Muscle layer of duodenum (tissue), 2 donors: ENCODE results near the gene SYTL4.
"Not testable (repeated sequence)": the region's sequence is repeated elsewhere in the genome, so short reads cannot be mapped to it uniquely, and the experiment has no call there.

Experiments
- H3K27ac ChIP-seq: one replicate; pipeline ENCODE4 v1.7.0; 2013; ENCODE audit warnings: mild to moderate bottlenecking, low read length
- H3K27me3 ChIP-seq: one replicate; pipeline ENCODE4 v1.7.0; 2013; ENCODE audit warnings: low read depth, mild to moderate bottlenecking, control low read depth, low read length
- H3K36me3 ChIP-seq, 2 donors: one replicate each; pipeline ENCODE4 v1.7.0; 2013; ENCODE audit warnings: low read length in 2 of 2, control low read depth in 1 of 2, mild to moderate bottlenecking in 1 of 2; ENCODE audit not compliant: insufficient read depth in 2 of 2, control insufficient read depth in 1 of 2
- H3K4me1 ChIP-seq, 2 donors: one replicate each; pipeline ENCODE4 v1.7.0; 2013; ENCODE audit warnings: low read length in 2 of 2, mild to moderate bottlenecking in 2 of 2, control low read depth in 1 of 2, moderate library complexity in 1 of 2; ENCODE audit not compliant: insufficient read depth in 2 of 2, control insufficient read depth in 1 of 2
- H3K4me3 ChIP-seq, 2 donors: one replicate each; pipeline ENCODE4 v1.7.0; 2013; ENCODE audit warnings: low read length in 2 of 2, low read depth in 1 of 2, mild to moderate bottlenecking in 1 of 2
- H3K9me3 ChIP-seq, 2 donors: one replicate each; pipeline ENCODE4 v1.7.0; 2013; ENCODE audit warnings: low read length in 2 of 2, control low read depth in 1 of 2, mild to moderate bottlenecking in 1 of 2; ENCODE audit not compliant: control insufficient read depth in 1 of 2
- donor health status: healthy.

SYTL4 gene

DNA sequence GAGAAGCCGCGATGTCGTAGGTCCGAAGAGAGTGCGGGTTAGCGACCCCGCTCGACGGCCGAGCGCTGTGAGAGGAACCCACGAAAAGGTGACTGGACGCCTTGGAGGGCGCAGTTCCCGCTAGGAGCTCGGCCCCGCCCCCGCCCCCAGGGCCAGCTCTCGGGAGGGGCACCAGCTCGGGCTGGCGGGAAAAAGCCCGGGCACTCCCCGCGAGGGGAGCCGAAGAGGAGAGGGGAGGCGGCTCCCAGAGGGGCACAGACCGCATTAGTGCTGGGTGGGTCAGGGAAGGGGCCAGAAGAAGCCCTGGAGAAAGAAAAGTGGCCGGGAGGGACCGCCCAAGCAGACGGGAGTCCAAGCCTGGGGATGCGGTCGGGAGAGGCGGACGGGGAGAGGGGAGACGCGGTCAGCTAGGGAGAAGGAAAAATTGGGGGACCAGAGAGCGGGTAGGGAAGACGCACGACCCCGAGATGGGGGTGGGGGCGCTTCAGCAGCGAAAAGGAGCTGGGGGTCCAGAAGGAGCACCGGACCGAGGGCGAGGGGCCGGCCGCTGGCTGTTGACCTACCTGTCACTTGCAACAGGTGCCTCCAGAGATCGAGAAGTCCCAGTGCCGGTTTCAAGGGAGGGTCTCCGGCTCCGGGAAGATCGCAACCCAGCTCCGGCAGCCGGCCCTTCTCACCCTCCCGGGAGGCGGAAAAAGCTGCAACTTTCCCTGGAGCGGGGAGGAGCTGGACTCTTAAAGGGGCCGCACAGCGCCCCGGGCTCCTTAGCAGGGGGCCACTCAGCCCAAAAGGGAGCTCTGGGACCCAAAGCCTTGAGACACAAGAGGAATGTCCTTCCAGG is at the start of gene SYTL4:
Gene SYTL4, minus strand, starts transcription at position 681 of the 841 bp plus-strand sequence. CDS start 30,084 bp downstream, outside the sequence.
- Histone ChIP-seq H3K27ac (no peak within 1 kb of the TSS), H3K27me3 (no peaks in the 10 kb centered on the region), H3K36me3 (no peaks in the 10 kb centered on the region), H3K4me1 (peaks cover 0 to 3% of the 10 kb centered on the region in 2 donors), H3K4me3 (peak within 1 kb of the TSS; percentile 63 to 77), H3K9me3 (no peaks in the 10 kb centered on the region)

DNA sequence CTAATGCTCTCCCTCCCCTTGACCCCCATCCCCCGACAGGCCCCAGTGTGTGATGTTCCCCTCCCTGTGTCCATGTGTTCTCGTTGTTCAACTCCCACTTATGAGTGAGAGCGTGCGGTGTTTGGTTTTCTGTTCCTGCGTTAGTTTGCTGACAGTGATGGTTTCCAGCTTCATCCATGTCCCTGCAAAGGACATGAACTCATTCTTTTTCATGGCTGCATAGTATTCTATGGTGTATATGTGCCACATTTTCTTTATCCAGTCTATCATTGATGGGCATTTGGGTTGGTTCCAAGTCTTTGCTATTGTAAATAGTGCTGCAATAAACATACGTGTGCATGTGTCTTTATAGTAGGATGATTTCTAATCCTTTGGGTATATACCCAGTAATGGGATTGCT is 37.5 kb upstream of the SYTL4 start:
- not testable (repeated sequence) for H3K27ac ChIP-seq, H3K36me3 ChIP-seq, H3K9me3 ChIP-seq, H3K27me3 ChIP-seq, H3K4me1 ChIP-seq, H3K4me3 ChIP-seq

DNA sequence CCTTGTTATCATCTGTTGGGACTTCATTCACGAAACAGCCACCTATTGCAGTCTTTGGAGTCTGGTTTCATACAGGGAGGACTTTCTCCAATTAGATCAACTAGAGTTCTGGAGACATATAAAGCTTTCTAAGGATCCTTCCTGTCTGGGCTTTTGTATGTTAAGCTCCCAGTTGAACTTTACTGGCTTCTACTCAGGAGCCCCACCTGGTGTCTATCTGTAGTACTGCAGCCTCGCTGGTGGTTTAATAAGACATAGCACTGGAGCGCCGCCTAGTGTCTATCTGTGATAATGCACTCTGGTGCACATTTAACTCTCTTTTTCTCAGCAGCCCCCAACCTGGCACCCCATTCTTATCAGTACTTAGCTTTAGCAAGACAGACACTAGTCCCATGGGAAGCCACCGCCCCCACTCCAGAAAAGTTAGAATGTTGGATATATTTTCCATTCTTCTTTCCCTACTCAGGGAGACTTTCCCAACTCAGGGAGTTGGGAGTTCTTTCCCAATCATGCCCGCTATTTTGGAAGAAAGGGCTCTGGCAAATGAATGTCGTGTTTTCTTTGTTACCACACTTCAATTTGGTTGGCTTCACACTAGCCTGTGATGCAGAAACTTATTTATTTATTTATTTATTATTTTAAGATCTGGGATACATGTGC is 36.9 kb upstream of the SYTL4 start:
- Histone ChIP-seq H3K27ac (no peak overlapping the region), H3K36me3 (no peaks in the 10 kb centered on the region), H3K9me3 (no peaks in the 10 kb centered on the region), H3K27me3 (no peaks in the 10 kb centered on the region), H3K4me3 (no peak overlapping the region), H3K4me1 (no peaks in the 10 kb centered on the region)

DNA sequence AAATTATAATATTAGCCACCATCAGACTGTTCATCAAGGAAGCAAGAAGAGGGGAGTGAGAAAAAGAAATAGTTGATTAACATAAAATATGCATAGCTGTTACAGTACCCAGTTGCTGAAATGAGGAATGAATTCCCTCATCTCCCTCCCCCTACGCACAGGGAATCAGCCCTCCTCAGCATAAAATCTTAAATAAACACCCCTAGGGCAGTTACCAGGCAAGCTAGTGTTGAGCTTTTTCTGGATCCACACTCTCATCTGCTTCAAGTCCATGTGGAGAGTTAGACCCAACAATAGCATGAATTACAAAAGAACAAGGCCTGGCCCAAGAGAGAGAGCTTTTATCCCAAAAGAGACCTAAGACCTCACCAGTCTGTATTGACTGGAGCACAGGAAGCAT is 19.0 kb upstream of the SYTL4 start:
- H3K27me3 ChIP-seq = no peaks in the 10 kb centered on the region
- peaks cover 0 to 4% of the 10 kb centered on the region in 2 donors for H3K4me1 ChIP-seq
- no peak overlapping the region for H3K27ac ChIP-seq
- no peak overlapping the region for H3K4me3 ChIP-seq
- H3K9me3 ChIP-seq = no peaks in the 10 kb centered on the region
- H3K36me3 ChIP-seq = no peaks in the 10 kb centered on the region

DNA sequence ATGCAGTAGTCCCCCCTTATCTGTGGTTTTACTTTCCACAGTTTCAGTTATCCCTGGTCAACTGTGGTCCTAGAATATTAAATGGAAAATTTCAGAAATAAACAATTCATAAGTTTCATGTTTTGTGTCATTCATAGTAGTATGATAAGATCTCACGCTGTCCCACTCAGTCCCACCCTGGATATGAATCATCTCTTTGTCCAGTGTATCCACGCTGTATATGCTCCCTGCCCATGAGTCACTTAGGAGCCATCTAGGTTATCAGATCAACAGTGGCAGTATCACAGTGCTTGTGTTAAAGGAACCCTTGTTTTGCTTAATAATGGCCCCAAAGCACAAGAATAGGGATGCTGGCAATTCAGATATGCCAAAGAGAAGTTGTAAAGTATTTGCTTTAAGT is 16.2 kb upstream of the SYTL4 start:
- no peak overlapping the region for H3K4me3 ChIP-seq
- no peaks in the 10 kb centered on the region for H3K27me3 ChIP-seq
- no peak overlapping the region for H3K27ac ChIP-seq
- peaks cover 0 to 4% of the 10 kb centered on the region in 2 donors for H3K4me1 ChIP-seq
- H3K36me3 ChIP-seq = no peaks in the 10 kb centered on the region
- H3K9me3 ChIP-seq = no peaks in the 10 kb centered on the region

DNA sequence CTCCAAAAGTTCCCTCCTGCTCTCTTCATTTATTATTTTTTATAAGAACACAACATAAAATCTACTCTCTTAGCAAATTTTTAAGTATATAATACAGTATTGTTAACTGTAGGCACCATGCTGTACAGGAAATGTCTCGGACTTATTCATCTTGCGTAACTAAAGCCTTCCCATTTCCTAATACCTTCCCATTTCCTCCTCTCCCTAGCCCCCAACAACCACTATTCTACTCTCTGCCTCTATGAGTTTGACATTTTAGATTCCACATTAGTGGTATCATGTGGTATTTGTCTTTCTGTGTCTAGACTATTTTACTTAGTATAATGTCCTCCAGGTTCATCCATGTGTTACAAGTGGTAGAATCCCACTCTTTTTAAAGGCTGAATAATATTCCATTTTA is 15.8 kb upstream of the SYTL4 start:
- Histone ChIP-seq H3K9me3 (no peaks in the 10 kb centered on the region), H3K27me3 (no peaks in the 10 kb centered on the region), H3K4me3 (no peak overlapping the region), H3K27ac (no peak overlapping the region), H3K36me3 (no peaks in the 10 kb centered on the region), H3K4me1 (peaks cover 0 to 4% of the 10 kb centered on the region in 2 donors)

DNA sequence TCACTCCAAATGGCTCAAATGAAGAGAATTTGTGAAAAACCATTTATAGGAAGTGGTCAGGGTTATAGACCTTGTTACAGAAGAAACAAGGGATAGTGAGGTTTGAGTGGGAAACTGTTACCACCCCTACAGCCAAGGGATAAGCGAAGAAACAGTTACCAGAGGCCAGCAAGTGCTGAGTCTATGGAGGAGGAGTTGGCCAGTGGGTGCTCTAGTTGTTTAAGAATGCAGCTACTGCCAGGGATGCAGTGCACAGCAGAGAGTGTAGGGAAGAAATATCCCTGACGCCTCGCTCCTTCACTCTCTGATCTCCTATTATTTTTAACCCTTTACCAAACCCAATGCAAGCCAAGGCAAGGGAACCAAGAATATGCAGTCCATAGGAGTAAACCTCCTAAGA is 15.2 kb upstream of the SYTL4 start:
- no peaks in the 10 kb centered on the region for H3K9me3 ChIP-seq
- peaks cover 0 to 4% of the 10 kb centered on the region in 2 donors for H3K4me1 ChIP-seq
- H3K36me3 ChIP-seq = no peaks in the 10 kb centered on the region
- no peaks in the 10 kb centered on the region for H3K27me3 ChIP-seq
- H3K4me3 ChIP-seq = no peak overlapping the region
- H3K27ac ChIP-seq = no peak overlapping the region

DNA sequence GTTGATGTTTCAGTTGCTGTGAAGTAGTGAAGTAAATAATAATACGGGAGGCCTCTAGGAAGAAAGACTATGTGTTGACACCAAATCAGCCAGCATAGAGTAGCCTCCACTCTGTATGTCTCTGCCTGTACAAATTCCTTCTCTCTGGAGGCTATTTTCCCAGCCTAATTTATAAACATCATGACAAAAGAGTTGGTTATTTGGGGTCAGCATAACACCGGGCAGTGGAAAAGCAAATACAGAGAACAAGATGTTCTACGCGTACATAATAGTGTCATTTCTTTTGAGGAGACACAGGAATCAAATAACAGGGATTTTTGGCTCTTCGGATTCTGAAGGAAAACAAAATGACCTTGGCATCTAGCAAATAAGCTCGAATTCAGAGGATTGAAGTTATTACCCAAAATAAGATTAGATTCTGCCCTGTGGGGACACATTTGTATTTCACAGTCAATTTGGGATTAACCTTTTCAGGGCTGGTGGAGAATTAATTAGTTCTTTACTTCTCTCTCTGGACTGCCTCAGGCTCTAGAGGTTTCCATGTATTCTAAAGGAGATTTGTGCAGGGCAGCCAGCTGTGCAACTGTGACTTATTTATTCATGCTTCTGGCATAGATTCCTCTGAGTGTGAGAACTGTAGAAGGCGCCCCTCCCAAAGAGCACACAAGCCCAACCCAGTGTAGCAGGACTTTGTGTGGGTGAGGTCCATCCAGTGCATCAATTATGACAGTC is 14.1 kb upstream of the SYTL4 start:
- H3K4me3 ChIP-seq = no peak overlapping the region
- no peak overlapping the region for H3K27ac ChIP-seq
- H3K4me1 ChIP-seq = peaks cover 0 to 4% of the 10 kb centered on the region in 2 donors
- H3K27me3 ChIP-seq = no peaks in the 10 kb centered on the region
- H3K36me3 ChIP-seq = no peaks in the 10 kb centered on the region
- H3K9me3 ChIP-seq = no peaks in the 10 kb centered on the region

DNA sequence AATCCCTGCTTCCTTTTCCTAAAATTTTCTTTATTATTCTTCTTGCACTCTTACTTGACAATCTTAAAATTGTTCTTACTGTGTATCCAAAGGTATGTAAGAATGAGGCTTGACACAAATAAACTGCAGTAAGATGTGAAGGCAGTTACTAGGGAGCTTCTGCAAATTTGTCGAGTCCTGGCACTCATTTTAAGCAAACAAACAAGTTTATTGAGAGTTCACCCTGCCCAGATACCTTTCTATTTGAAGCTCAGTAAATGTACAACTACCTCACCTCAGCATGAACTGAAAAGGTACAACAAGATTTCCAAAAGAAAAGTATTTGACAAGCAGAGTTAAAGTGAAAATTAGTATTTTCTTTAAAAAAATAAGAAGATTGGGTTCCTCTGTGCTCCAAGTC is 13.3 kb upstream of the SYTL4 start:
- Histone ChIP-seq H3K36me3 (no peaks in the 10 kb centered on the region), H3K4me1 (peaks cover 0 to 4% of the 10 kb centered on the region in 2 donors), H3K27ac (no peak overlapping the region), H3K27me3 (no peaks in the 10 kb centered on the region), H3K4me3 (no peak overlapping the region), H3K9me3 (no peaks in the 10 kb centered on the region)

DNA sequence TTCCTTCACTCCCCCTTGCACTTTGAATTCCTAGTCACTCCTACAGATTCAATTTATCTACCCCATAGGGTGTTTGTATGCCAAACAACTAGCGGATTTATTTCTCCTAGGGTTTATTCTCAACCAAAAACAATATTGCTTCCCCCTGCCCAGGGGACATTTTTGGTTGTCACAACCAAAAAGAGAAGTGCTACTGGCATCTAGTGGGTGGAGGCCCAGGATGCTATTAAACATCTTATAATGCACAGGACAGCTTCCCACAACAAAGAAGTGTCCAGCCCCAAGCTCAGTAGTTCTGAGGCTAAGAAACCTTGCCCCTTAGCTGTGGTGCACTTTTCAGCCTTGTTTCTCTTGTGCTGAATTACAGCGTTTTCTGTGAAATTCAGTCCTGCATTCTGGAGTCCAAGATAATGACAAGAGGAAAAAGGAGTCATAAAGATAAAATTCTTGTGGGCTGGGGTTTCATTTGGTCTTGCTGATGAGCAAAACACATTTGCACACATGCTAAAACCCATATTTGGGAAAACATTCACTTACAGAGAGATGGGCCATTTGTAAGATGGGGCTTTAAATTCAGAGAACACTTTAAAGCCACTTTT is 11.2 kb upstream of the SYTL4 start:
- H3K27ac ChIP-seq = no peak overlapping the region
- H3K9me3 ChIP-seq = no peaks in the 10 kb centered on the region
- no peak overlapping the region for H3K4me3 ChIP-seq
- H3K36me3 ChIP-seq = no peaks in the 10 kb centered on the region
- H3K27me3 ChIP-seq = no peaks in the 10 kb centered on the region
- peaks cover 0 to 4% of the 10 kb centered on the region in 2 donors for H3K4me1 ChIP-seq

DNA sequence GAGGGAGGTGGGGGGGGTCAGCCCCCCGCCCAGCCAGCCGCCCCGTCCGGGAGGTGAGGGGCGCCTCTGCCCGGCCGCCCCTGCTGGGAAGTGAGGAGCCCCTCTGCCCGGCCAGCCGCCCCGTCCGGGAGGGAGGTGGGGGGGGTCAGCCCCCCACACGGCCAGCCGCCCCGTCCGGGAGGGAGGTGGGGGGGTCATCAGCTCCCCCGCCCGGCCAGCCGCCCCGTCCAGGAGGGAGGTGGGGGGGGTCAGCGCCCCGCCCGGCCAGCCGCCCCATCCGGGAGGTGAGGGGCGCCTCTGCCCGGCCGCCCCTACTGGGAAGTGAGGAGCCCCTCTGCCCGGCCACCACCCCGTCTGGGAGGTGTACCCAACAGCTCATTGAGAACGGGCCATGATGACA is 7.9 kb downstream of the SYTL4 start:
- not testable (repeated sequence) for H3K27ac ChIP-seq, H3K4me3 ChIP-seq, H3K27me3 ChIP-seq, H3K4me1 ChIP-seq, H3K9me3 ChIP-seq, H3K36me3 ChIP-seq
